Stimulated activated CD8-positive, alpha-beta memory T cell treated with anti-CD3 and anti-CD28 coated beads, Interleukin-15, amount 100 ng/mL, for 4 hours (primary cell): ENCODE data around the gene SLC6A20.

ENCODE experiments used
- DNase-seq, 2 donors: peaks; one replicate each; pipeline ENCODE4 v3.0.0-alpha.2; 2020; ENCODE audit warnings: low read depth in 2 of 2

The SLC6A20 gene

GRCh38 chr3:45800611-45801010 lies 4.3 kb upstream of the SLC6A20 start:
- no peak for DNase-seq

GRCh38 chr3:45799586-45799985 lies 3.2 kb upstream of the SLC6A20 start:
- DNase-seq, result no peak

- no peak for DNase-seq
Measured at GRCh38 chr3:45798034-45798433, 1.7 kb upstream of the SLC6A20 start.

- no peak for DNase-seq
Measured at GRCh38 chr3:45796902-45797637, 734 bp upstream of the SLC6A20 start.

GRCh38 chr3:45795509-45795881 lies 841 bp downstream of the SLC6A20 start:
- DNase-seq, result no peak

- DNase-seq, result no peak
Measured at GRCh38 chr3:45794660-45795059, 1.7 kb downstream of the SLC6A20 start.

- no peak for DNase-seq
Measured at GRCh38 chr3:45794177-45794560, 2.2 kb downstream of the SLC6A20 start.

GRCh38 chr3:45793482-45794176 lies 2.7 kb downstream of the SLC6A20 start:
- no peak for DNase-seq

- no peak for DNase-seq
Measured at GRCh38 chr3:45792516-45793172, 3.7 kb downstream of the SLC6A20 start.

GRCh38 chr3:45792036-45792435 lies 4.3 kb downstream of the SLC6A20 start:
- no peak for DNase-seq

- DNase-seq, result no peak
Measured at GRCh38 chr3:45790596-45790995, 5.7 kb downstream of the SLC6A20 start.

- DNase-seq, result no peak
Measured at GRCh38 chr3:45789235-45789812, 7.0 kb downstream of the SLC6A20 start.

GRCh38 chr3:45787551-45787950 lies 8.8 kb downstream of the SLC6A20 start:
- no peak for DNase-seq

GRCh38 chr3:45786801-45787495 lies 9.4 kb downstream of the SLC6A20 start:
- no peak for DNase-seq

- DNase-seq, result no peak
Measured at GRCh38 chr3:45785605-45786150, 10.7 kb downstream of the SLC6A20 start.

- no peak for DNase-seq
Measured at GRCh38 chr3:45783667-45784066, 12.7 kb downstream of the SLC6A20 start.

GRCh38 chr3:45782381-45782780 lies 14.0 kb downstream of the SLC6A20 start:
- no peak for DNase-seq

- DNase-seq, result no peak
Measured at GRCh38 chr3:45781841-45782240, 14.5 kb downstream of the SLC6A20 start.

GRCh38 chr3:45781271-45781670 lies 15.1 kb downstream of the SLC6A20 start:
- no peak for DNase-seq

GRCh38 chr3:45779746-45780735 lies 16.3 kb downstream of the SLC6A20 start:
- DNase-seq, result no peak
